ENCODE measurements around the gene USP46.

USP46 gene

GRCh38 chr4:52655506-52655905 is 3.6 kb downstream of the USP46 start:
- no peak overlapping the region for H3K4me3 ChIP-seq (ENCODE audit: low read length)
- H3K4me1 ChIP-seq (ENCODE audit: control insufficient read depth, insufficient read depth, low read length): peaks cover 20% of the 10 kb centered on the region
- H3K36me3 ChIP-seq (ENCODE audit: insufficient read depth, low read length): no peaks in the 10 kb centered on the region
- H3K4me2 ChIP-seq (ENCODE audit: low read length): no peak overlapping the region
- no peaks in the 10 kb centered on the region for H3K27me3 ChIP-seq (ENCODE audit: control insufficient read depth, insufficient read depth, low read length)
- no peaks in the 10 kb centered on the region for H3K9me3 ChIP-seq (replicated peaks; ENCODE audit: low read length)
- H3K9ac ChIP-seq (ENCODE audit: low read depth, low read length): no peak overlapping the region

- H3K4me3 ChIP-seq (ENCODE audit: low read length): no peak overlapping the region
- H3K4me1 ChIP-seq (ENCODE audit: control insufficient read depth, insufficient read depth, low read length): peaks cover 4% of the 10 kb centered on the region
- H3K4me2 ChIP-seq (ENCODE audit: low read length): no peak overlapping the region
- H3K27me3 ChIP-seq (ENCODE audit: control insufficient read depth, insufficient read depth, low read length): no peaks in the 10 kb centered on the region
- H3K9ac ChIP-seq (ENCODE audit: low read depth, low read length): no peak overlapping the region
- no peaks in the 10 kb centered on the region for H3K36me3 ChIP-seq (ENCODE audit: insufficient read depth, low read length)
- no peaks in the 10 kb centered on the region for H3K9me3 ChIP-seq (replicated peaks; ENCODE audit: low read length)
Observed at GRCh38 chr4:52651996-52652672, 7.0 kb downstream of the USP46 start.

GRCh38 chr4:52648836-52649235 is 10.3 kb downstream of the USP46 start:
- Histone ChIP-seq H3K4me2 (ENCODE audit: low read length) (no peak overlapping the region), H3K9me3 (replicated peaks; ENCODE audit: low read length) (no peaks in the 10 kb centered on the region), H3K4me3 (ENCODE audit: low read length) (no peak overlapping the region), H3K36me3 (ENCODE audit: insufficient read depth, low read length) (no peaks in the 10 kb centered on the region), H3K4me1 (ENCODE audit: control insufficient read depth, insufficient read depth, low read length) (peaks cover 8% of the 10 kb centered on the region), H3K9ac (ENCODE audit: low read depth, low read length) (no peak overlapping the region), H3K27me3 (ENCODE audit: control insufficient read depth, insufficient read depth, low read length) (no peaks in the 10 kb centered on the region)

- Histone ChIP-seq H3K27me3 (ENCODE audit: control insufficient read depth, insufficient read depth, low read length) (no peaks in the 10 kb centered on the region), H3K4me1 (ENCODE audit: control insufficient read depth, insufficient read depth, low read length) (peaks cover 14% of the 10 kb centered on the region), H3K9ac (ENCODE audit: low read depth, low read length) (no peak overlapping the region), H3K9me3 (replicated peaks; ENCODE audit: low read length) (no peaks in the 10 kb centered on the region), H3K4me2 (ENCODE audit: low read length) (no peak overlapping the region), H3K4me3 (ENCODE audit: low read length) (no peak overlapping the region), H3K36me3 (ENCODE audit: insufficient read depth, low read length) (no peaks in the 10 kb centered on the region)
Observed at GRCh38 chr4:52646741-52647140, 12.4 kb downstream of the USP46 start.

- no peak overlapping the region for H3K4me3 ChIP-seq (ENCODE audit: low read length)
- H3K4me1 ChIP-seq (ENCODE audit: control insufficient read depth, insufficient read depth, low read length): peaks cover 21% of the 10 kb centered on the region
- no peak overlapping the region for H3K4me2 ChIP-seq (ENCODE audit: low read length)
Observed at GRCh38 chr4:52646096-52646495, 13.0 kb downstream of the USP46 start.

GRCh38 chr4:52645300-52645699 is 13.8 kb downstream of the USP46 start:
- H3K4me3 ChIP-seq (ENCODE audit: low read length): no peak overlapping the region
- H3K27me3 ChIP-seq (ENCODE audit: control insufficient read depth, insufficient read depth, low read length): no peaks in the 10 kb centered on the region
- no peak overlapping the region for H3K9ac ChIP-seq (ENCODE audit: low read depth, low read length)
- H3K4me1 ChIP-seq (ENCODE audit: control insufficient read depth, insufficient read depth, low read length): peaks cover 25% of the 10 kb centered on the region
- H3K4me2 ChIP-seq (ENCODE audit: low read length): no peak overlapping the region
- H3K36me3 ChIP-seq (ENCODE audit: insufficient read depth, low read length): no peaks in the 10 kb centered on the region
- no peaks in the 10 kb centered on the region for H3K9me3 ChIP-seq (replicated peaks; ENCODE audit: low read length)

More at GRCh38 chr4:52646096-52646495, 13.0 kb downstream of the USP46 start:
- Histone ChIP-seq H3K9ac (ENCODE audit: low read depth, low read length) (no peak overlapping the region), H3K27me3 (ENCODE audit: control insufficient read depth, insufficient read depth, low read length) (no peaks in the 10 kb centered on the region), H3K36me3 (ENCODE audit: insufficient read depth, low read length) (no peaks in the 10 kb centered on the region), H3K9me3 (replicated peaks; ENCODE audit: low read length) (no peaks in the 10 kb centered on the region)

GRCh38 chr4:52643785-52644244 is 15.3 kb downstream of the USP46 start:
- H3K9ac ChIP-seq (ENCODE audit: low read depth, low read length): no peak overlapping the region
- no peak overlapping the region for H3K4me2 ChIP-seq (ENCODE audit: low read length)
- no peaks in the 10 kb centered on the region for H3K9me3 ChIP-seq (replicated peaks; ENCODE audit: low read length)
- H3K27me3 ChIP-seq (ENCODE audit: control insufficient read depth, insufficient read depth, low read length): no peaks in the 10 kb centered on the region
- no peak overlapping the region for H3K4me3 ChIP-seq (ENCODE audit: low read length)
- H3K36me3 ChIP-seq (ENCODE audit: insufficient read depth, low read length): no peaks in the 10 kb centered on the region
- peaks cover 25% of the 10 kb centered on the region for H3K4me1 ChIP-seq (ENCODE audit: control insufficient read depth, insufficient read depth, low read length)

- Histone ChIP-seq H3K36me3 (ENCODE audit: insufficient read depth, low read length) (no peaks in the 10 kb centered on the region), H3K4me2 (ENCODE audit: low read length) (no peak overlapping the region), H3K4me3 (ENCODE audit: low read length) (no peak overlapping the region), H3K9me3 (replicated peaks; ENCODE audit: low read length) (no peaks in the 10 kb centered on the region), H3K9ac (ENCODE audit: low read depth, low read length) (no peak overlapping the region), H3K4me1 (ENCODE audit: control insufficient read depth, insufficient read depth, low read length) (peaks cover 25% of the 10 kb centered on the region), H3K27me3 (ENCODE audit: control insufficient read depth, insufficient read depth, low read length) (no peaks in the 10 kb centered on the region)
Observed at GRCh38 chr4:52643190-52643589, 15.9 kb downstream of the USP46 start.

GRCh38 chr4:52641854-52642563 is 17.1 kb downstream of the USP46 start:
- Histone ChIP-seq H3K27me3 (ENCODE audit: control insufficient read depth, insufficient read depth, low read length) (no peaks in the 10 kb centered on the region), H3K4me3 (ENCODE audit: low read length) (no peak overlapping the region), H3K36me3 (ENCODE audit: insufficient read depth, low read length) (no peaks in the 10 kb centered on the region), H3K9me3 (replicated peaks; ENCODE audit: low read length) (no peaks in the 10 kb centered on the region), H3K9ac (ENCODE audit: low read depth, low read length) (no peak overlapping the region), H3K4me1 (ENCODE audit: control insufficient read depth, insufficient read depth, low read length) (peaks cover 25% of the 10 kb centered on the region), H3K4me2 (ENCODE audit: low read length) (no peak overlapping the region)

- no peak overlapping the region for H3K9ac ChIP-seq (ENCODE audit: low read depth, low read length)
- H3K4me3 ChIP-seq (ENCODE audit: low read length): no peak overlapping the region
- no peaks in the 10 kb centered on the region for H3K27me3 ChIP-seq (ENCODE audit: control insufficient read depth, insufficient read depth, low read length)
- no peaks in the 10 kb centered on the region for H3K36me3 ChIP-seq (ENCODE audit: insufficient read depth, low read length)
- H3K4me2 ChIP-seq (ENCODE audit: low read length): no peak overlapping the region
- H3K9me3 ChIP-seq (replicated peaks; ENCODE audit: low read length): no peaks in the 10 kb centered on the region
- H3K4me1 ChIP-seq (ENCODE audit: control insufficient read depth, insufficient read depth, low read length): peaks cover 25% of the 10 kb centered on the region
Observed at GRCh38 chr4:52640808-52641565, 18.1 kb downstream of the USP46 start.

GRCh38 chr4:52638717-52639116 is 20.4 kb downstream of the USP46 start:
- Histone ChIP-seq H3K4me3 (ENCODE audit: low read length) (no peak overlapping the region), H3K27me3 (ENCODE audit: control insufficient read depth, insufficient read depth, low read length) (no peaks in the 10 kb centered on the region), H3K4me2 (ENCODE audit: low read length) (no peak overlapping the region), H3K36me3 (ENCODE audit: insufficient read depth, low read length) (no peaks in the 10 kb centered on the region), H3K9me3 (replicated peaks; ENCODE audit: low read length) (no peaks in the 10 kb centered on the region), H3K9ac (ENCODE audit: low read depth, low read length) (no peak overlapping the region), H3K4me1 (ENCODE audit: control insufficient read depth, insufficient read depth, low read length) (peaks cover 21% of the 10 kb centered on the region)

Data from skeletal muscle satellite cell (primary cell).